Fibroblast of lung (primary cell): Measurements from ENCODE around the gene EVA1B.

ENCODE experiments used
- EZH2 ChIP-seq: IDR thresholded peaks from 2 replicates; pipeline ENCODE4 v1.5.1; 2012; ENCODE audit warnings: low read length, control low read depth, mild to moderate bottlenecking; ENCODE audit errors: missing control alignments
- TF ChIP-seq, protein P1 (sequence below), 2 donors: IDR thresholded peaks in 1 of 2; conservative IDR thresholded peaks in 1 of 2; 1 replicate in 1 of 2; 2 replicates in 1 of 2; pipeline ENCODE4 v1.5.1; 2011 to 2012; ENCODE audit warnings: low read length in 2 of 2, control low read depth in 1 of 2, inconsistent platforms in 1 of 2, low read depth in 1 of 2, mild to moderate bottlenecking in 1 of 2

DNA sequence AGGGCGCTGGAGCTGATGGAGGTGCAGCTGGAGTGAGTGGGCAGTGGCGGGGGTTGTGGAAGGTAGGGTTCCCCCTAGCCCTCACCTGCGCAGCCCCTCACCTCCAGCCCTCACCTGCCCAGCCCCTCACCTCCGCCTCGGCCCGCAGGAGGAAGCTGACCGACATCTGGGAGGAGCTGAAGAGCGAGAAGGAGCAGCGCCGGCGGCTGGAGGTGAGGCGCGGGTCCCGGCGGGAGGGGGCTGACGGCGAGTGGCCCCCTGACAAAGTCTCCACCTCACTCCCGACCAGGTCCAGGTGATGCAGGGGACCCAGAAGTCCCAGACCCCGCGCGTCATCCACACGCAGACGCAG, 2.7 kb downstream of the EVA1B start:
- TF ChIP-seq, protein P1, sequence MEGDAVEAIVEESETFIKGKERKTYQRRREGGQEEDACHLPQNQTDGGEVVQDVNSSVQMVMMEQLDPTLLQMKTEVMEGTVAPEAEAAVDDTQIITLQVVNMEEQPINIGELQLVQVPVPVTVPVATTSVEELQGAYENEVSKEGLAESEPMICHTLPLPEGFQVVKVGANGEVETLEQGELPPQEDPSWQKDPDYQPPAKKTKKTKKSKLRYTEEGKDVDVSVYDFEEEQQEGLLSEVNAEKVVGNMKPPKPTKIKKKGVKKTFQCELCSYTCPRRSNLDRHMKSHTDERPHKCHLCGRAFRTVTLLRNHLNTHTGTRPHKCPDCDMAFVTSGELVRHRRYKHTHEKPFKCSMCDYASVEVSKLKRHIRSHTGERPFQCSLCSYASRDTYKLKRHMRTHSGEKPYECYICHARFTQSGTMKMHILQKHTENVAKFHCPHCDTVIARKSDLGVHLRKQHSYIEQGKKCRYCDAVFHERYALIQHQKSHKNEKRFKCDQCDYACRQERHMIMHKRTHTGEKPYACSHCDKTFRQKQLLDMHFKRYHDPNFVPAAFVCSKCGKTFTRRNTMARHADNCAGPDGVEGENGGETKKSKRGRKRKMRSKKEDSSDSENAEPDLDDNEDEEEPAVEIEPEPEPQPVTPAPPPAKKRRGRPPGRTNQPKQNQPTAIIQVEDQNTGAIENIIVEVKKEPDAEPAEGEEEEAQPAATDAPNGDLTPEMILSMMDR (conservative IDR thresholded peaks at IDR 0.05 in 1 of 2, IDR thresholded peaks at IDR 0.05 in 1 of 2; ENCODE audit: low read depth in 1 of 2, low read length in 2 of 2), result no peak
- no peak for TF ChIP-seq EZH2
